Mesenchymal stem cell (in vitro differentiated cells and primary cell): ENCODE measurements around the gene COL5A2.

Source experiments
- DNase-seq: peaks from one replicate; pipeline ENCODE4 v3.0.0-alpha.2; 2013
- H2AFZ ChIP-seq: one replicate; pipeline ENCODE4 v1.6.1; 2013; ENCODE audit warnings: low read depth, mild to moderate bottlenecking, control low read depth, inconsistent platforms, low read length, moderate library complexity
- H2AK5ac ChIP-seq: 2 replicates; pipeline ENCODE4 v1.6.1; 2013; ENCODE audit warnings: low read length, moderate library complexity, mild to moderate bottlenecking, inconsistent platforms; ENCODE audit not compliant: severe bottlenecking
- H2BK120ac ChIP-seq: one replicate; pipeline ENCODE4 v1.6.1; 2013; ENCODE audit warnings: low read depth, mild to moderate bottlenecking, inconsistent platforms, low read length, moderate library complexity
- H2BK12ac ChIP-seq, 2 experiments: one replicate each; pipeline ENCODE4 v1.6.1; 2013; ENCODE audit warnings: inconsistent platforms in 2 of 2, low read length in 2 of 2, mild to moderate bottlenecking in 2 of 2, moderate library complexity in 2 of 2, control low read depth in 1 of 2
- H2BK15ac ChIP-seq: one replicate; pipeline ENCODE4 v1.6.1; 2013; ENCODE audit warnings: mild to moderate bottlenecking, low read depth, inconsistent platforms; ENCODE audit not compliant: poor library complexity, severe bottlenecking
- H2BK5ac ChIP-seq: 2 replicates; pipeline ENCODE4 v1.6.1; 2013; ENCODE audit warnings: low read depth, mild to moderate bottlenecking, low read length, control low read depth, inconsistent platforms; ENCODE audit not compliant: poor library complexity, severe bottlenecking
- H3K14ac ChIP-seq, 2 experiments: one replicate each; pipeline ENCODE4 v1.6.1; 2013; ENCODE audit warnings: inconsistent platforms in 2 of 2, low read length in 2 of 2, control low read depth in 1 of 2, mild to moderate bottlenecking in 1 of 2, moderate library complexity in 1 of 2
- H3K18ac ChIP-seq, 2 experiments: one replicate each; pipeline ENCODE4 v1.6.1; 2013; ENCODE audit warnings: inconsistent platforms in 2 of 2, low read length in 2 of 2, control low read depth in 1 of 2, low read depth in 1 of 2, mild to moderate bottlenecking in 1 of 2
- H3K23ac ChIP-seq, 2 experiments: one replicate each; pipeline ENCODE4 v1.6.1; 2013; ENCODE audit warnings: inconsistent platforms in 2 of 2, low read length in 2 of 2, mild to moderate bottlenecking in 2 of 2, moderate library complexity in 2 of 2, control low read depth in 1 of 2
- H3K27ac ChIP-seq: 2 replicates; pipeline ENCODE4 v1.5.1; 2013; ENCODE audit warnings: mild to moderate bottlenecking, moderate library complexity, low read length, control low read depth, inconsistent platforms; ENCODE audit not compliant: poor library complexity, severe bottlenecking
- H3K27me3 ChIP-seq, 2 experiments: 2 replicates each; pipeline versions ENCODE4 v1.6.1 to v1.7.0; 2013; ENCODE audit warnings: low read length in 2 of 2, mild to moderate bottlenecking in 2 of 2, moderate library complexity in 2 of 2, control low read depth in 1 of 2, inconsistent platforms in 1 of 2; ENCODE audit not compliant: control insufficient read depth in 1 of 2, insufficient read depth in 1 of 2
- H3K36me3 ChIP-seq, 2 experiments: 2 replicates each; pipeline versions ENCODE4 v1.6.1 to v1.7.0; 2013; ENCODE audit warnings: low read length in 2 of 2, control low read depth in 1 of 2, inconsistent platforms in 1 of 2, low read depth in 1 of 2, mild to moderate bottlenecking in 1 of 2; ENCODE audit not compliant: insufficient read depth in 2 of 2, control insufficient read depth in 1 of 2
- H3K4ac ChIP-seq, 2 experiments: one replicate each; pipeline ENCODE4 v1.6.1; 2013; ENCODE audit warnings: inconsistent platforms in 2 of 2, low read length in 2 of 2, mild to moderate bottlenecking in 2 of 2, moderate library complexity in 2 of 2, control low read depth in 1 of 2, low read depth in 1 of 2
- H3K4me1 ChIP-seq: 2 replicates; pipeline ENCODE4 v1.6.1; 2013; ENCODE audit warnings: low read depth, low read length, control low read depth; ENCODE audit not compliant: control insufficient read depth, insufficient read depth
- H3K4me2 ChIP-seq: 2 replicates; pipeline ENCODE4 v1.6.1; 2013; ENCODE audit warnings: low read length, mild to moderate bottlenecking, inconsistent platforms; ENCODE audit not compliant: poor library complexity, severe bottlenecking
- H3K4me3 ChIP-seq, 2 experiments: 2 replicates each; pipeline versions ENCODE4 v1.5.1 to v1.7.0; 2013; ENCODE audit warnings: low read length in 2 of 2, mild to moderate bottlenecking in 2 of 2, control low read depth in 1 of 2, low read depth in 1 of 2; ENCODE audit not compliant: insufficient read depth in 1 of 2
- H3K79me1 ChIP-seq: replicated peaks from 2 replicates; pipeline ENCODE4 v1.6.1; 2013; ENCODE audit warnings: mild to moderate bottlenecking, control low read depth, low read length, inconsistent platforms; ENCODE audit not compliant: poor library complexity, severe bottlenecking
- H3K9ac ChIP-seq: 2 replicates; pipeline ENCODE4 v1.7.0; 2013; ENCODE audit warnings: mild to moderate bottlenecking, low read length, moderate library complexity
- H3K9me3 ChIP-seq: 2 replicates; pipeline ENCODE4 v1.7.0; 2013; ENCODE audit warnings: mild to moderate bottlenecking, low read length; ENCODE audit not compliant: control insufficient read depth
- H4K8ac ChIP-seq: one replicate; pipeline ENCODE4 v1.6.1; 2013; ENCODE audit warnings: inconsistent platforms, mild to moderate bottlenecking, low read length, moderate library complexity
- H4K91ac ChIP-seq: one replicate; pipeline ENCODE4 v1.6.1; 2013; ENCODE audit warnings: mild to moderate bottlenecking, low read length, inconsistent platforms
- WGBS: methylation state at CpG from one replicate; pipeline ENCODE4 v1.1.7; 2013; ENCODE audit warnings: mixed read lengths; 5-methylcytosine and 5-hydroxymethylcytosine counted together

Gene COL5A2

GRCh38 chr2:189124175-189124574, 55.4 kb downstream of the COL5A2 start:
- WGBS, result 20% methylated on average over 1 of the region's 5 CpGs
- no peak overlapping the region for H2BK120ac ChIP-seq

GRCh38 chr2:189118386-189118785, 61.2 kb downstream of the COL5A2 start:
- no peak overlapping the region for H3K14ac ChIP-seq
- H3K9ac ChIP-seq, result no peak overlapping the region
- H2AK5ac ChIP-seq, result no peak overlapping the region
- no peak overlapping the region for H2BK120ac ChIP-seq
- no peak overlapping the region for H2BK12ac ChIP-seq
- H3K4me3 ChIP-seq, result no peak overlapping the region
- no peak overlapping the region for H4K8ac ChIP-seq
- no peak overlapping the region for H2AFZ ChIP-seq
- no peak overlapping the region for H2BK15ac ChIP-seq
- H3K4ac ChIP-seq, result no peak overlapping the region
- H3K23ac ChIP-seq, result no peak overlapping the region
- H3K18ac ChIP-seq, result no peak overlapping the region
- DNase-seq, result no peak
- H3K27me3 ChIP-seq, result no peaks in the 10 kb centered on the region
- no peaks in the 10 kb centered on the region for H3K9me3 ChIP-seq
- peaks cover 2% of the 10 kb centered on the region for H3K4me1 ChIP-seq
- H3K27ac ChIP-seq, result no peak overlapping the region
- no peak overlapping the region for H3K4me2 ChIP-seq
- no peak overlapping the region for H4K91ac ChIP-seq
- H3K36me3 ChIP-seq, result peaks cover 0 to 4% of the 10 kb centered on the region in 2 experiments
- peaks cover 8% of the 10 kb centered on the region for H3K79me1 ChIP-seq
- no peak overlapping the region for H2BK5ac ChIP-seq

More at GRCh38 chr2:189124175-189124574, 55.4 kb downstream of the COL5A2 start:
- H3K4me2 ChIP-seq, result no peak overlapping the region
- no peak overlapping the region for H3K14ac ChIP-seq
- no peaks in the 10 kb centered on the region for H3K4me1 ChIP-seq
- H3K79me1 ChIP-seq, result peaks cover 11% of the 10 kb centered on the region
- no peak overlapping the region for H2BK15ac ChIP-seq
- H2AFZ ChIP-seq, result no peak overlapping the region
- no peak overlapping the region for H3K4me3 ChIP-seq
- H3K27me3 ChIP-seq, result no peaks in the 10 kb centered on the region
- H3K18ac ChIP-seq, result no peak overlapping the region
- no peak overlapping the region for H4K91ac ChIP-seq
- H3K9ac ChIP-seq, result no peak overlapping the region
- H2BK5ac ChIP-seq, result no peak overlapping the region
- no peak overlapping the region for H3K4ac ChIP-seq
- H4K8ac ChIP-seq, result no peak overlapping the region
- H3K36me3 ChIP-seq, result peaks cover 0 to 14% of the 10 kb centered on the region in 2 experiments
- no peak overlapping the region for H2BK12ac ChIP-seq
- no peak overlapping the region for H2AK5ac ChIP-seq
- no peak overlapping the region for H3K27ac ChIP-seq
- peak; percentile 58 for DNase-seq
- no peaks in the 10 kb centered on the region for H3K9me3 ChIP-seq
- no peak overlapping the region for H3K23ac ChIP-seq

- H3K23ac ChIP-seq, result no peak overlapping the region
- 88% methylated on average over 1 of the region's 1 CpG for WGBS
- no peak overlapping the region for H3K27ac ChIP-seq
- no peak overlapping the region for H3K18ac ChIP-seq
- H3K4me3 ChIP-seq, result no peak overlapping the region
- no peak overlapping the region for H4K91ac ChIP-seq
- H3K4ac ChIP-seq, result no peak overlapping the region
- H2AK5ac ChIP-seq, result no peak overlapping the region
- H3K36me3 ChIP-seq, result no peaks in the 10 kb centered on the region
- no peak overlapping the region for H2BK12ac ChIP-seq
- no peak overlapping the region for H2AFZ ChIP-seq
- H4K8ac ChIP-seq, result no peak overlapping the region
- H3K27me3 ChIP-seq, result no peaks in the 10 kb centered on the region
- no peak overlapping the region for H3K4me2 ChIP-seq
- peaks cover 8% of the 10 kb centered on the region for H3K79me1 ChIP-seq
- H3K14ac ChIP-seq, result no peak overlapping the region
- H3K4me1 ChIP-seq, result peaks cover 2% of the 10 kb centered on the region
- H2BK120ac ChIP-seq, result no peak overlapping the region
- no peak overlapping the region for H2BK15ac ChIP-seq
- H3K9me3 ChIP-seq, result no peaks in the 10 kb centered on the region
- DNase-seq, result no peak
- no peak overlapping the region for H2BK5ac ChIP-seq
- H3K9ac ChIP-seq, result peak overlapping the region; percentile 49
These were observed 62.6 kb downstream of the COL5A2 start for GRCh38 chr2:189116979-189117378.

- Histone ChIP-seq H2AFZ (no peak overlapping the region), H3K4me3 (peak overlapping the region in 1 of 2 experiments; percentile 2), H2BK5ac (no peak overlapping the region), H3K18ac (peak overlapping the region in 1 of 2 experiments; percentile 46), H3K4me2 (no peak overlapping the region), H3K79me1 (peaks cover 6% of the 10 kb centered on the region), H2BK12ac (peak overlapping the region in 1 of 2 experiments; percentile 9), H4K8ac (no peak overlapping the region), H3K9ac (peak overlapping the region; percentile 49), H4K91ac (no peak overlapping the region), H3K27ac (no peak overlapping the region), H3K27me3 (no peaks in the 10 kb centered on the region), H3K9me3 (no peaks in the 10 kb centered on the region), H3K4ac (peak overlapping the region in 1 of 2 experiments; percentile 14), H3K4me1 (peaks cover 4% of the 10 kb centered on the region), H2BK15ac (no peak overlapping the region), H3K36me3 (no peaks in the 10 kb centered on the region), H2AK5ac (peak overlapping the region; percentile 75), H3K23ac (no peak overlapping the region), H2BK120ac (no peak overlapping the region), H3K14ac (no peak overlapping the region)
- 87% methylated on average over 3 of the region's 4 CpGs for WGBS
- no peak for DNase-seq
These were observed 63.5 kb downstream of the COL5A2 start for GRCh38 chr2:189116087-189116486.
